ENCODE data around the gene PRM2.
A peak's percentile ranks its signal among the peaks of the same experiment; 100 is the strongest.
"Not testable (repeated sequence)": the region's sequence is repeated elsewhere in the genome, so short reads cannot be mapped to it uniquely, and the experiment has no call there.

Gene PRM2

DNA sequence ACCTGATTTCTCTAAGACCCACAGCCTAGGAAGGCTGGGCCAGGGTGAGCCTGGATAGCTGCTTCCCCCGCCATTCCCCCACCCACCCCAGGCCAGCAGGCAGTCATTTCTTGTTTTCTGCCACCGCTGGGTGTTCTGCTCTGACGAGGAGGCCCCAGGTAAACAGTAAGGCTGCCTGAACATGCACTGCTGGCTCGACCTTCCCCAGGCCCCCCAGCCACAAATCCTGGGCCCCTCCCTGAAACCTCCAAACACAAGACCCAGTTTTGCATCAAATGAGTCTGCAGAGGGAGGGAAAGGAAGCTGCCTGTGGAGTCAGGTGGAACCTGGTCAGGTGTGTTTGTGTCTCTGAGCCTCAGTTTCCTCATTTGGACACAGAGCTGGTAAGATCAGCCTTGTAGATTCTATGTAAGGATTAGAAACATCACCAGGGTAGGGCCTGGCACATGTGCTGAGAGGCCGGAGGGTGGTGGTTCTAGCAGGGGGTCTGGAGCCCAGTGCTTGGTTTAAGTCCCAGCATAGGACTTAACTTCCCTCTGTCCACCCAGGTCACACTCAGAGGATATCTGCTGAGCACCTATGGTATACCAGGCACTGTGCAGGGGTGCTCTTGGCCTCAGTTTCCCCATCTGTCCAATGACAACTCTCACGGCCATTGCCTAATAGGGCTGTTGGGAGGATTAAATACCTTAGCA is 23.7 kb upstream of the PRM2 start:
- H3K4me3 ChIP-seq (ENCODE audit: low read depth, low read length), result no peak overlapping the region
- no peak for TF ChIP-seq CTCF (IDR thresholded peaks at IDR 0.05; ENCODE audit: low read depth, low read length)

GRCh38 chr16:11298950-11299547 is 22.8 kb upstream of the PRM2 start:
- not testable (repeated sequence) for H3K4me3 ChIP-seq (ENCODE audit: low read depth, low read length)

DNA sequence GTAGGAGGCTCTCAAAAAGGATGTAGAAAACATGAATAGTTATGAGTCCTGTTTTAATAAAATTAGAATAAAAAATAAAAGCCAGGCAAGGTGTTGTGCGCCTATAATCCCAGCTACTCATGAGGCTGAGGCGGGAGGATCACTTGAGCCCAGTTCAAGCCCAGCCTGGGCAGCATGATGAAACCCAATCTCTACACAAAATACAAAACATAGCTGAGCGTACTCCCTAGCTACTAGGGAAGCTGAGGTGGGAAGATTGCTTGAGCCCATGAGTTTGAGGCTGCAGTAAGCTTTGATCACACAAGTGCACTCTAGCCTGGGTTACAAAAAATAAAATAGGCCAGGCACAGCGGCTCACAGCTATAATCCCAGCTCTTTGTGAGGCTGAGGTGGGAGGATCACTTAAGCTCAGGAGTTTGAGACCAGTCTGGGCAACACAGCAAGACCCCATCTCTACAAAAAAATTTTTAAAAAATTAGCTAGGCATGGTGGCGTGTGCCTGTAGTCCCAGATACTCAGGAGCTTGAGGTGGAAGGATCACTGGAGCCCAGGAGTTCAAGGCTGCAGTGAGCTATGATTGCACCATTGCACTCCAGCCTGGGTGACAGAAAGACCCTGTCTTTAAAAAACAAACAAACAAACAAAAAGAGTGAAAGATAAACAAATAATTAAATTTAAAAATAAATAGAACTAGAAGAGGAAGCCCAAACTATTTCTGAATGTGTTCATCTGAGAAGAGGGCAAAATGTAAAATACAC is 22.0 kb upstream of the PRM2 start:
- TF ChIP-seq CTCF (IDR thresholded peaks at IDR 0.05; ENCODE audit: low read depth, low read length), result no peak
- no peak overlapping the region for H3K4me3 ChIP-seq (ENCODE audit: low read depth, low read length)

DNA sequence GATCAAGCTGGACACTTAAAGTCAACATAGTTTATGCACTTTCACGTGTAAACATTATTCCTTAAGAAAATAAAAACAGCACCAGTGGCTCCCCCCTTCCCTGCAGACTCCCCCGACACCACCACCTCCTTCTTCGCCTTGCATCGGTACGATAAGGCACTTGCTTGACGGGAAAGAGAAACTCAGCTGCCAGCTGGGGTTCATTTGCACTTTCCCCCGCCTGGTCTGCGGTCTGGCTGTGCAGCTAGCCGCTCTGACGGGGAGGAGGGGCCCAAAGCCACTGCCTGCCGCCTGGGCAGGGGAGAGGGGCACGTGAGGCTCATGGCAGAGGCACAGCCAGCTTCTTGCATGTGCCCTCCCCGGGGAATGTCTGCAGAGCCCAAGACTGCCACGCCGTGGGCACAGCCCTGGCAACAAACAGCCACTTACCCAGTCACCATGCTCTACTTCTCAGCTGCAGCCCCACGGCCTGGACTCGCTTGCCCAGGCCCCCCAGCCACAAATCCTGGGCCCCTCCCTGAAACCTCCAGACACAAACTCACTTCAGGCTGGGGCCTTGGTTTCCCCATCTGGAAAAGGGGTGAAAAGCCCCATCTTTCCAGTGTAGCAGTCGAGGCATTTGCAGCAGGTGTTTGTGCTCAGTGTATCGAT is 21.3 kb upstream of the PRM2 start:
- 0 out of 2 replicates have a peak overlapping the region, but pooled peaks have one; percentile 8 for H3K4me3 ChIP-seq (ENCODE audit: low read depth, low read length)
- no peak for TF ChIP-seq CTCF (IDR thresholded peaks at IDR 0.05; ENCODE audit: low read depth, low read length)

GRCh38 chr16:11296706-11297491 is 20.6 kb upstream of the PRM2 start:
- no peak overlapping the region for H3K4me3 ChIP-seq (ENCODE audit: low read depth, low read length)
- no peak for TF ChIP-seq CTCF (IDR thresholded peaks at IDR 0.05; ENCODE audit: low read depth, low read length)

DNA sequence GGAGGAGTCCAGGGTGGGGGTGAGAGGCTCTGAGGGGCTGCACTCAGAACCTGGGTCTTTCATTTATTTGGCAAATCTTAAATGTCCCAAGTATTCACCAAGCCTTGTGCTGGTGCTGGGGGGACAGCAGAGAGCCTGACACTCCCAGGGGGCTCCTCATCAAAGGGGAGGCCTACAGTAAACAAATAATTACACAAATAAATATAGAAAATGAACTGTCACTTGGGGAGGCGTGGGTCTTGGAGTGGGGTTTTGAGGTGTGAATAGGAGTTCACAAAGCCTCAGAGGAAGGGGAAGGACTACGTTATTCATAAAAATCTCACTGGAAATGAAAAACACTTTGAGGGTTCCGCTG is 20.0 kb upstream of the PRM2 start:
- TF ChIP-seq CTCF (IDR thresholded peaks at IDR 0.05; ENCODE audit: low read depth, low read length), result no peak
- no peak overlapping the region for H3K4me3 ChIP-seq (ENCODE audit: low read depth, low read length)

DNA sequence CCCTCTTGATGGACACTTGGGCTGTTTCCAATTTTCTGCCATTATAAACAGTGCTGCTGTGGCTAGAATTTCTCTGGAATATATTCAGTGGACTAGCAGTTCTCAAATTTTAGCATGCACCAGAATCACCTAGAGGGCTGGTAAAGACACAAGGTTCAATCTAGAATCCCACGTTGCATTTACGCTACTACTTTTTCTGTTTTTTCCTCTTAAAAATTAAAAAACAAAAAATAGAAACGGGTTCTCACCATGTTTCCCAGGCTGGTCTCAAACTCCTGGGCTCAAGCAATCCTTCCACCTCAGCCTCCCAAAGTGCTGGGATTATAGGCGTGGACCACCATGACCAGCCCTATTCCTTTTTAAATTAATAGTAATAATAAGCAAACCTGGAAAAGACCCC is 19.4 kb upstream of the PRM2 start:
- no peak for TF ChIP-seq CTCF (IDR thresholded peaks at IDR 0.05; ENCODE audit: low read depth, low read length)
- no peak overlapping the region for H3K4me3 ChIP-seq (ENCODE audit: low read depth, low read length)

All from WI38 (cell line).